ENCODE data around the gene SRGAP3. TPM values are rescaled to one million over a fixed set of nuclear protein-coding genes. Genes with fewer than 3 reads are reported as not detected.
A peak's percentile ranks its signal among the peaks of the same experiment; 100 is the strongest.
"Not testable (repeated sequence)": the region's sequence is repeated elsewhere in the genome, so short reads cannot be mapped to it uniquely, and the experiment has no call there.

The SRGAP3 gene
- total RNA-seq, result 10 to 100 TPM; 24.3 to 77.7 (median 51.0) TPM

GRCh38 chr3:9249273-9250192 is at the start of gene SRGAP3:
Gene SRGAP3 (minus strand): TSS chr3:9249646. CDS start chr3:9248951, 695 bp downstream.
- peaks cover 23 to 27% of the 10 kb centered on the region in 2 donors for H3K4me1 ChIP-seq (replicated peaks in 1 of 2)
- peak; percentile 94 to 98 (median 96) for ATAC-seq (replicated peaks in 6 of 8)
- peak within 1 kb of the TSS; percentile 50 to 93 (median 57) for H3K4me3 ChIP-seq
- 0 to 11% (median 4%) methylated on average over 3 to 17 of the region's 28 CpGs; no CpG with 5 or more reads in 1 of the 10 experiments for WGBS, 10 experiments
- peak within 1 kb of the TSS; percentile 71 to 85 for H3K27ac ChIP-seq
- in situ Hi-C loops (cut with MboI; ENCODE audit: low pct_unique_long_range_greater_than_20kb in 2 of 9, low sequenced_read_pairs in 9 of 9, unreplicated experiment in 9 of 9), result loop anchor here in 1 of 9 experiments (25.0 kb wide), 1 partner anchor 112 kb away; no protein-coding TSS in a partner anchor

GRCh38 chr3:9298236-9298635 is 48.8 kb upstream of the SRGAP3 start:
- no peak for ATAC-seq (replicated peaks in 6 of 8)
- no peak overlapping the region for H3K4me3 ChIP-seq
- H3K4me1 ChIP-seq (replicated peaks in 1 of 2), result peaks cover 0 to 13% of the 10 kb centered on the region in 2 donors
- H3K27ac ChIP-seq, result no peak overlapping the region
- in situ Hi-C loops (cut with MboI; ENCODE audit: low pct_unique_long_range_greater_than_20kb in 2 of 9, low sequenced_read_pairs in 9 of 9, unreplicated experiment in 9 of 9), result loop anchor here in 4 of 9 experiments (10.0 to 25.0 kb wide), 2 partner anchors 311 to 323 kb away; no protein-coding TSS in a partner anchor

DNA sequence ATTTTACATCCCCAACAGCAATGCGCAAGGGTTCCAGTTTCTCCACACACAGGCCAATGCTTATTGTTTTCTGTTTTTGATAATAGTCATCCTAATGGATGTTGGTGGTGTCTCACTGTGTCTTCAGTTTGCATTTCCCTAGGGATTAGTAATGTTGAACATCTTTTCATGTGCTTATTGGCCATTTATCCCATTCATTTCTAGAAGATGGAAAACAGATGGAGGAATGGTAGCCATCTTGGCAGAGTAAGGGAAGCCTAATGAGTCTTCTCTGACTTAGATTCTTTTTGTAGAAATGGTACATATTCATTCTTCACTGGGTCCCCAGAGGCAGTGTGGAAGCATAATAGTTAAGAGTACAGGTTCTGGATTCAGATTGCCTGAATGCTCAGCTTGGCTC is 46.8 kb upstream of the SRGAP3 start:
- WGBS, 10 experiments, result 70 to 100% (median 83%) methylated on average over 1 of the region's 1 CpG; no CpG with 5 or more reads in 4 of the 10 experiments
- H3K4me3 ChIP-seq, result no peak overlapping the region
- H3K4me1 ChIP-seq (replicated peaks in 1 of 2), result peaks cover 1 to 14% of the 10 kb centered on the region in 2 donors
- in situ Hi-C loops (cut with MboI; ENCODE audit: low pct_unique_long_range_greater_than_20kb in 2 of 9, low sequenced_read_pairs in 9 of 9, unreplicated experiment in 9 of 9), result loop anchor here in 4 of 9 experiments (10.0 to 25.0 kb wide), 2 partner anchors 309 to 321 kb away; no protein-coding TSS in a partner anchor
- H3K27ac ChIP-seq, result no peak overlapping the region
- peak in 1 of 8 experiments; percentile 40 for ATAC-seq (replicated peaks in 6 of 8)

DNA sequence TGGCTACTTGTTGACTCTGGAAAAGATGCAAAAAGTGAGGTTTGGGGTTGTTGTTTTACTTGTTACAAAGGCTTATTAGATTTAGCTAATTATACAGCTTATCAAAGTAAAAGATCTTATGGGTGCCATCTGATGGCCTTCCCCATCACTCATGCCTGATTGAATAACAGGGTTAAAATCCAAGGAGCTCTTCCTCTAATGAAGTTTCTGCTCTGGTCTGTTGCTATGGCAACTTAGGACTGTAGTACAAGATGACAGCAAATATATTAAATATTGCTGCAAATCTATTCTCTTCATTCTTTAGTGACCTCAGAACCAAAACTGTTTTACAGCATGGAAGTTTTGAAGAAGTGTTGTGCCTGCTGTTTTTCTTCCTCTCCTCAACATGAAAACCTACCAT is 45.6 kb upstream of the SRGAP3 start:
- Histone ChIP-seq H3K27ac (no peak overlapping the region), H3K4me3 (no peak overlapping the region), H3K4me1 (replicated peaks in 1 of 2) (peaks cover 2 to 12% of the 10 kb centered on the region in 2 donors)
- in situ Hi-C loops (cut with MboI; ENCODE audit: low pct_unique_long_range_greater_than_20kb in 2 of 9, low sequenced_read_pairs in 9 of 9, unreplicated experiment in 9 of 9), result loop anchor here in 4 of 9 experiments (10.0 to 25.0 kb wide), 2 partner anchors 308 to 320 kb away; no protein-coding TSS in a partner anchor
- ATAC-seq (replicated peaks in 6 of 8), result no peak

DNA sequence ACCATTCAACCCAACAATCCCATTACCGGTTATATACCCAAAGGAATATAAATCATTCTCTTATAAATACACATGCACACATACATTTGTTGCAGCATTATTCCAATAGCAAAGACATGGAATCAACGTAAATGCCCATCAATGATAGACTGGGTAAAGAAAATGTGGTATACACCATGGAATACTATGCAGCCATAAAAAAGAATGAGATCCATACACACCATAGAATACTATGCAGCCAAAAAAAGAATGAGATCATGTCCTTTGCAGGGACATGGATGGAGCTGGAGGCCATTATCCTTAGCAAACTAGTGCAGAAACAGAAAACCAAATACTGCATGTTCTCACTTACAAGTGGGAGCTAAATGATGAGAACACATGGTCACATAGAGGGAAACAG is 44.5 kb upstream of the SRGAP3 start:
- 60 to 100% (median 89%) methylated on average over 1 to 2 of the region's 2 CpGs for WGBS, 10 experiments

DNA sequence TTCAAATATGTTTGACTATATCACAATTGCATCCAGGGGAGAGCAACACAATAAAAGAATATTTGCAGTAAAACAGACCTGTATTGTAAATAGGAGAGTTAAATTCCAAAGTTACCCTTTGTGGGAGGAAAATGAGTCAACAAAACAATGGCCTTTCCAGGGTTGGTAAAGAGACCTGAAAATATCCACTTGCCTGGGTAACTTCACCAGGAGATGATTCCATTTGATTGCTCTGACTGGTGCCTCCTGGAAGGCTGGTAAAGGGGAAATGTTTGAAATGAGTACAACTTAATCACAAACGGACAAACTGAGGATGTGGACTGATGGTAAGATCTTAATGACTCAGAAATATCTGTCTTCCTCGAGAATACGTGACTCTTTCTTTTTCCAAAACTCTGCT is 43.6 kb upstream of the SRGAP3 start:
- WGBS, 10 experiments, result 43 to 93% (median 83%) methylated on average over 1 to 3 of the region's 3 CpGs; no CpG with 5 or more reads in 1 of the 10 experiments
- peaks cover 2 to 12% of the 10 kb centered on the region in 2 donors for H3K4me1 ChIP-seq (replicated peaks in 1 of 2)

More for the DNA sequence above, 44.5 kb upstream of the SRGAP3 start:
- H3K27ac ChIP-seq; H3K4me3 ChIP-seq; ATAC-seq (replicated peaks in 6 of 8): not testable (repeated sequence)
- H3K4me1 ChIP-seq (replicated peaks in 1 of 2), result peaks cover 2 to 12% of the 10 kb centered on the region in 2 donors
- in situ Hi-C loops (cut with MboI; ENCODE audit: low pct_unique_long_range_greater_than_20kb in 2 of 9, low sequenced_read_pairs in 9 of 9, unreplicated experiment in 9 of 9), result loop anchor here in 4 of 9 experiments (10.0 to 25.0 kb wide), 2 partner anchors 307 to 319 kb away; no protein-coding TSS in a partner anchor

DNA sequence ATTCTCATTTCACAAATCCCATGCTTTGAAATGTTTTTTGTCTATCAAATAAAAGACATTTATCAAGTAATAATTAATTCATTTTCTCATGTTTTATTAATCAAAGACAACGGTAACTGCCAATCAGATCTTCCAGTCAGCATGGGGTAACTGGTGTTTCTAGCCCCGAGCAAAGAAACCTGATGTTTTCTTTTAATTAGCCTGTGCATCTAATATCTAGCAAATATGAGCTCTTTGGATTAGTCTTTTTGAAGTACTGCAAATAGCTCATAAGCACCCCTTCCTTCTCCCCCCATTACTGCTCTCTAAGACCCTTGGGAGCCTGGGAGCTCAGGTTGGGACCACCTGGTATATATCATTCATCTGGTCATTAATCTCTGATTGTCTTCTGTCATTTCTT is 43.1 kb upstream of the SRGAP3 start:
- ATAC-seq (replicated peaks in 6 of 8), result no peak
- WGBS, 10 experiments, result 0 to 94% (median 76%) methylated on average over 2 of the region's 2 CpGs
- in situ Hi-C loops (cut with MboI; ENCODE audit: low pct_unique_long_range_greater_than_20kb in 2 of 9, low sequenced_read_pairs in 9 of 9, unreplicated experiment in 9 of 9), result loop anchor here in 4 of 9 experiments (10.0 to 25.0 kb wide), 2 partner anchors 305 to 318 kb away; no protein-coding TSS in a partner anchor
- Histone ChIP-seq H3K4me3 (no peak overlapping the region), H3K27ac (no peak overlapping the region), H3K4me1 (replicated peaks in 1 of 2) (peaks cover 2 to 12% of the 10 kb centered on the region in 2 donors)

More for the DNA sequence above, 43.6 kb upstream of the SRGAP3 start:
- peak in 1 of 8 experiments; percentile 40 for ATAC-seq (replicated peaks in 6 of 8)
- in situ Hi-C loops (cut with MboI; ENCODE audit: low pct_unique_long_range_greater_than_20kb in 2 of 9, low sequenced_read_pairs in 9 of 9, unreplicated experiment in 9 of 9), result loop anchor here in 4 of 9 experiments (10.0 to 25.0 kb wide), 2 partner anchors 306 to 318 kb away; no protein-coding TSS in a partner anchor
- H3K4me3 ChIP-seq, result no peak overlapping the region
- no peak overlapping the region for H3K27ac ChIP-seq

GRCh38 chr3:9291821-9292410 is 42.5 kb upstream of the SRGAP3 start:
- ATAC-seq (replicated peaks in 6 of 8), result no peak
- Histone ChIP-seq H3K4me3 (no peak overlapping the region), H3K4me1 (replicated peaks in 1 of 2) (peaks cover 2 to 12% of the 10 kb centered on the region in 2 donors), H3K27ac (no peak overlapping the region)
- in situ Hi-C loops (cut with MboI; ENCODE audit: low pct_unique_long_range_greater_than_20kb in 2 of 9, low sequenced_read_pairs in 9 of 9, unreplicated experiment in 9 of 9), result loop anchor here in 4 of 9 experiments (10.0 to 25.0 kb wide), 2 partner anchors 305 to 317 kb away; no protein-coding TSS in a partner anchor
- WGBS, 10 experiments, result 6 to 63% (median 23%) methylated on average over 2 to 6 of the region's 6 CpGs; no CpG with 5 or more reads in 1 of the 10 experiments

- H3K4me1 ChIP-seq (replicated peaks in 1 of 2), result peaks cover 2 to 12% of the 10 kb centered on the region in 2 donors
- ATAC-seq (replicated peaks in 6 of 8), result no peak
- in situ Hi-C loops (cut with MboI; ENCODE audit: low pct_unique_long_range_greater_than_20kb in 2 of 9, low sequenced_read_pairs in 9 of 9, unreplicated experiment in 9 of 9), result loop anchor here in 4 of 9 experiments (10.0 to 25.0 kb wide), 2 partner anchors 303 to 316 kb away; no protein-coding TSS in a partner anchor
- WGBS, 10 experiments, result 38 to 100% (median 90%) methylated on average over 1 to 2 of the region's 2 CpGs; no CpG with 5 or more reads in 4 of the 10 experiments
- no peak overlapping the region for H3K4me3 ChIP-seq
- H3K27ac ChIP-seq, result no peak overlapping the region
Measured at GRCh38 chr3:9290566-9290965, 41.1 kb upstream of the SRGAP3 start.

- not testable (repeated sequence) for H3K4me3 ChIP-seq; H3K27ac ChIP-seq; ATAC-seq (replicated peaks in 6 of 8)
- H3K4me1 ChIP-seq (replicated peaks in 1 of 2), result peaks cover 12 to 13% of the 10 kb centered on the region in 2 donors
- in situ Hi-C loops (cut with MboI; ENCODE audit: low pct_unique_long_range_greater_than_20kb in 2 of 9, low sequenced_read_pairs in 9 of 9, unreplicated experiment in 9 of 9), result loop anchor here in 3 of 9 experiments (25.0 kb wide), 1 partner anchor 294 kb away; no protein-coding TSS in a partner anchor
- WGBS, 10 experiments, result 78 to 100% (median 99%) methylated on average over 2 to 8 of the region's 8 CpGs; no CpG with 5 or more reads in 4 of the 10 experiments
Measured at GRCh38 chr3:9281533-9281932, 32.1 kb upstream of the SRGAP3 start.

- H3K27ac ChIP-seq, result peak overlapping the region; percentile 52 to 75
- peaks cover 12 to 13% of the 10 kb centered on the region in 2 donors for H3K4me1 ChIP-seq (replicated peaks in 1 of 2)
- WGBS, 10 experiments, result 0 to 67% (median 10%) methylated on average over 1 to 10 of the region's 11 CpGs
- H3K4me3 ChIP-seq, result peak overlapping the region in 3 of 5 donors; percentile 0 to 8 (median 5)
- in situ Hi-C loops (cut with MboI; ENCODE audit: low pct_unique_long_range_greater_than_20kb in 2 of 9, low sequenced_read_pairs in 9 of 9, unreplicated experiment in 9 of 9), result loop anchor here in 3 of 9 experiments (25.0 kb wide), 1 partner anchor 293 kb away; no protein-coding TSS in a partner anchor
- ATAC-seq (replicated peaks in 6 of 8), result peak in 6 of 8 experiments; percentile 67 to 80 (median 77)
Measured at GRCh38 chr3:9280451-9281219, 31.2 kb upstream of the SRGAP3 start.
